SU-DHL-6 (cell line): ENCODE measurements around the gene FXYD3.
A peak's percentile ranks its signal among the peaks of the same experiment; 100 is the strongest.

Source experiments
- H2AFZ ChIP-seq: fragments of 200-600 bp; sonication (generic); 2 replicates; pipeline ENCODE4 v1.6.1; 2014; ENCODE audit warnings: low read depth, mild to moderate bottlenecking, moderate library complexity, mixed read lengths, antibody characterized with exemption, low read length; ENCODE audit not compliant: severe bottlenecking
- H3F3A ChIP-seq: fragments of 200-600 bp; shearing (Covaris generic); 2 replicates; pipeline ENCODE4 v1.6.0; 2016; ENCODE audit warnings: antibody characterized with exemption, mild to moderate bottlenecking; ENCODE audit not compliant: insufficient read depth
- H3K27ac ChIP-seq: fragments of 200-600 bp; sonication (generic); 2 replicates; pipeline ENCODE4 v1.5.1; 2016; ENCODE audit warnings: low read depth, mild to moderate bottlenecking, low read length, moderate library complexity, mixed read lengths
- H3K27me3 ChIP-seq: fragments of 200-600 bp; sonication (generic), shearing (Covaris generic); 2 replicates; pipeline ENCODE4 v1.6.0; 2014; ENCODE audit warnings: mild to moderate bottlenecking, low read length
- H3K36me3 ChIP-seq: fragments of 200-600 bp; sonication (generic); 2 replicates; pipeline ENCODE4 v1.6.1; 2014; ENCODE audit warnings: mild to moderate bottlenecking, low read length, mixed read lengths
- H3K4me2 ChIP-seq: fragments of 300-600, 200-600 bp; shearing (Covaris generic), sonication (generic); 2 replicates; pipeline ENCODE4 v1.6.0; 2014; ENCODE audit warnings: low read length, low read depth, mild to moderate bottlenecking; ENCODE audit not compliant: poor library complexity, severe bottlenecking
- H3K4me3 ChIP-seq: fragments of 200-600 bp; sonication (generic); 2 replicates; pipeline ENCODE4 v1.5.1; 2014; ENCODE audit warnings: antibody characterized with exemption, low read length, mild to moderate bottlenecking, mixed read lengths; ENCODE audit not compliant: insufficient read depth, poor library complexity, severe bottlenecking
- H3K79me2 ChIP-seq: fragments of 200-600 bp; sonication (generic); 2 replicates; pipeline ENCODE4 v1.6.1; 2014; ENCODE audit warnings: mild to moderate bottlenecking, low read length, moderate library complexity; ENCODE audit not compliant: insufficient read depth
- H3K9ac ChIP-seq: fragments of 200-600 bp; sonication (generic); 2 replicates; pipeline ENCODE4 v1.7.0; 2014; ENCODE audit warnings: mild to moderate bottlenecking, low read length
- H3K9me2 ChIP-seq: fragments of 200-600 bp; sonication (generic); replicated peaks from 2 replicates; pipeline ENCODE4 v1.6.1; 2014; ENCODE audit warnings: low read length; ENCODE audit not compliant: insufficient read depth
- H3K9me3 ChIP-seq: fragments of 200-600 bp; sonication (generic); 2 replicates; pipeline ENCODE4 v1.6.1; 2014; ENCODE audit warnings: low read length, mixed read lengths; ENCODE audit not compliant: insufficient read depth
- H4K20me1 ChIP-seq: fragments of 200-600 bp; sonication (generic); 2 replicates; pipeline ENCODE4 v1.6.1; 2014; ENCODE audit warnings: low read depth, mild to moderate bottlenecking, antibody characterized with exemption, low read length, moderate library complexity, mixed read lengths
- CTCF ChIP-seq: fragments of 200-600 bp; sonication (generic); IDR thresholded peaks from one replicate; pipeline ENCODE4 v1.5.1; 2017; ENCODE audit warnings: antibody characterized with exemption, mild to moderate bottlenecking, low read length, moderate library complexity; ENCODE audit not compliant: insufficient read depth, poor library complexity, severe bottlenecking
- EZH2phosphoT487 ChIP-seq: fragments of 200-600 bp; sonication (generic), shearing (Covaris generic); conservative IDR thresholded peaks from 2 replicates; pipeline ENCODE4 v1.6.1; 2018; ENCODE audit warnings: mild to moderate bottlenecking, antibody characterized with exemption, low read length, moderate library complexity, mixed read lengths

FXYD3 gene

DNA sequence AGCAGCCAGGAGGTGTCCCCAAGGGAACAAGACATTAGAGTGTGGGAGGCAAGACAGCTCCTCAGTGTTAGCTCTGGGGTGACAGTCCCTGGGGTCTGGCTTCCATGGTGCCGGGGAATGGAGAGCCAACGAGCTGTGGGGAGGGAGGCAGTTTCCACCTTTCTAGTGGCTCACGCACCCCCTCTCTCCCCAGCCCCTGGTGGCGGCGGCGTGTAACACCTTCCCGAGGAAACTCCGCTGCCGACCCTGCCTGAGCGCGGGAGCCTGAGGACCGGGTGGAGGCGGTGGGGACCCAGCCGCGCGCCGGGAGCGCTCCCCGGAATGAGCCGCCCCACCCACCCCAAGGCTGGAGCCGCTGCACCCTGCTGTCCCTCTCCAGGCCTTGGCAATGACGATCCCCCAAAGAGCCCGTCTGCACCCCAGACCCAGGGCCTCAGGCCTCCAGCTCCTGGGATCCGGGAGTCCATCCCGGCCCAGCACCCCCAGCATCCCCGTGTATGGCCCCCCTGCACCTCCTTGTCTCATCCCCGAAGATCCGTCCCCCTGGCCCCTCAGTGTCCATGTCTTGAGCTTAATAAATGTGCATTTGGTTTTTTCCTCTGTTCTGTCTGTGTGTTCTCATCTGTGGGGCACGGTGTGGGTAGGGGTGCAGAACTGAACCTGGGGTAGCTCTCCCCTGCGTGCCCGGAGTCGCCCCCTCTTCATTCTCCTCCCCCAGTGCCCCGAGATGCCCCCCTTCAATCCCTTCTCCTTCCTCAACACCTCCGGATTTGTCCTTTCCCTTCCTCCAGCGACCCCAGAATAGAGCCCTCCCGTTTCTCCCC lies 38.3 kb downstream of the FXYD3 start:
- peak overlapping the region; percentile 93 for H3K9ac ChIP-seq
- H3K36me3 ChIP-seq, result peaks cover 7% of the 10 kb centered on the region; the same call in 1 of the 2 replicates
- H3K4me2 ChIP-seq, result peak overlapping the region; percentile 64
- H3K27ac ChIP-seq, result peak overlapping the region; percentile 69
- no peaks in the 10 kb centered on the region for H4K20me1 ChIP-seq
- H3K9me2 ChIP-seq, result no peaks in the 10 kb centered on the region
- H2AFZ ChIP-seq, result peak overlapping the region; percentile 82
- no peaks in the 10 kb centered on the region for H3F3A ChIP-seq
- no peaks in the 10 kb centered on the region for H3K9me3 ChIP-seq
- peaks cover 30% of the 10 kb centered on the region for H3K79me2 ChIP-seq
- peak; percentile 47 for TF ChIP-seq CTCF
- no peak for TF ChIP-seq EZH2phosphoT487
- no peaks in the 10 kb centered on the region for H3K27me3 ChIP-seq
- peak overlapping the region; percentile 93 for H3K4me3 ChIP-seq

DNA sequence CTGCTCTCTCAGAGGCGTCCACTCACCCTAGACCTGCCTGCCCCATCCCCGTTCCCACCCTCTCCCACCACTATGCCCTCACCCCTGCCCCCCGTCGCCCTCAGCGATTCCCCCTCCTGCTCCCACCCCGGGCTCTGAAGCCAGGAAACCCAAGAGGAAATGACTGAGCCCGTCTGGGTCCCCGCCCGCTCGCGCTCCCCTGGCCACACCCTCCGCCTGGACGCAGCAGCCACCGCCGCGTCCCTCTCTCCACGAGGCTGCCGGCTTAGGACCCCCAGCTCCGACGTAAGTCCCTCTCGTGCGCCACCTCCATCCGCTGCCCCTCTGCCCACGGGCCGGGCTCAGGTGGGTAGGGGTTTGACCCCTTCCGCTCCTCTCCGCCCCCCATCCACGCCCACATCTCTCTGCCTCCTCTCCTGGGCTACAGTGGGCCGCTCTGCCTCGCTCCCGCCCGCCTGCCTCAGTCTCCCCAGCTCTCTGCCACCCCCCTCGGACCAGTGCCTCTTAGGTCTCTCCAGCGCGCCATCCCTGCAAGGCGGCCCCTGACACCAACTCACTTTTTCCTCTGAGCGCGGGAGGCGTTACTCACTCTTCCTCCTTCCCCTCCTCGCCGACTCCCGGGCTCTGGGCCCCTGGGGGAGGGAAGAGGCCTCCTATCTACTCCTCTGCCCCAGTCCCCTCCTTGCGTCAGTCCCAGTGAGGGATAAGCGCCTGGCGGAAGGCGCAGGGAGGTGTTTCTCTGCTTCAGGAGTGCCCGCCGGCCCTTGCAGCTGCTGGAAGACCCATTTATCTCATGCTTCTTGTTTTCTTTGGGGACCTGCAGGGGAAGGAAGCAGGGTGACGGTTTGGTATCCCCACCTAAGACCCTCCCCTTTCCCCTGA lies 39.1 kb downstream of the FXYD3 start, which contains the start of gene FXYD5:
TSS of gene FXYD5 (plus strand) at position 211 of the 882 bp plus-strand sequence. CDS start 816 bp downstream, outside the sequence.
- H3K4me3 ChIP-seq, result peak within 1 kb of the TSS; percentile 93
- peaks cover 13% of the 10 kb centered on the region; the same call in 1 of the 2 replicates for H3K36me3 ChIP-seq
- H3F3A ChIP-seq, result no peaks in the 10 kb centered on the region
- peak within 1 kb of the TSS; percentile 93 for H3K9ac ChIP-seq
- H3K9me2 ChIP-seq, result no peaks in the 10 kb centered on the region
- peak within 1 kb of the TSS; percentile 64 for H3K4me2 ChIP-seq
- peaks cover 30% of the 10 kb centered on the region for H3K79me2 ChIP-seq
- TF ChIP-seq CTCF (no peak), EZH2phosphoT487 (no peak)
- no peaks in the 10 kb centered on the region for H3K9me3 ChIP-seq
- peak within 1 kb of the TSS; percentile 82 for H2AFZ ChIP-seq
- peak within 1 kb of the TSS; percentile 69 for H3K27ac ChIP-seq
- H4K20me1 ChIP-seq, result no peaks in the 10 kb centered on the region
- H3K27me3 ChIP-seq, result no peaks in the 10 kb centered on the region

DNA sequence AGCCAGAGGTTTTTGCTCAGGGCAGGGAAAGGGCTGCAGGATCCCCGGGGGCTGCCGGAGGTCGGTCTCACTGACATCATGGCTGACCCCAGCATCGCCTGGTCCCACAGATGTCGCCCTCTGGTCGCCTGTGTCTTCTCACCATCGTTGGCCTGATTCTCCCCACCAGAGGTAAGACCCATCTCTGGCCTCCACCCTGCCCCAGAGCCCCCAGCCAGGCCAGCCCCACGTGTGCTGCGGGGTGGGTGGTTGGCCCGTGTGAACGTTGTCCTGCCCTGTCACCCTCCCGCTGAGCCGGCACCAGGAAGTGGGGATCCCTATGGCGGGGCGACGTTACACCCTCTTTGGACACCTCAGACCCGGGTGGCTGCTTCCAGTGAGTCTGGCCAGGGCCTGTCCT lies 39.8 kb downstream of the FXYD3 start:
- H3K4me3 ChIP-seq, result peak overlapping the region; percentile 93
- no peaks in the 10 kb centered on the region for H3K27me3 ChIP-seq
- peak overlapping the region; percentile 93 for H3K9ac ChIP-seq
- no peak for TF ChIP-seq EZH2phosphoT487
- TF ChIP-seq CTCF, result no peak
- peaks cover 30% of the 10 kb centered on the region for H3K79me2 ChIP-seq
- H3K27ac ChIP-seq, result peak overlapping the region; percentile 69
- no peaks in the 10 kb centered on the region for H3K9me2 ChIP-seq
- peaks cover 13% of the 10 kb centered on the region for H3K36me3 ChIP-seq
- peak overlapping the region; percentile 82 for H2AFZ ChIP-seq
- no peaks in the 10 kb centered on the region for H3K9me3 ChIP-seq
- H4K20me1 ChIP-seq, result no peaks in the 10 kb centered on the region
- no peaks in the 10 kb centered on the region for H3F3A ChIP-seq
- peak overlapping the region; percentile 64 for H3K4me2 ChIP-seq
